Measurements from ENCODE around the gene DLG2.

DLG2 gene

GRCh38 chr11:83691451-83691950 lies 1935.6 kb downstream of the DLG2 start:
- CTCF ChIA-PET = no interaction called here
- no peak overlapping the region for H3K4me3 ChIP-seq (ENCODE audit: low read depth, low read length)
- no peak for DNase-seq (ENCODE audit: low read depth, low spot score)
- TF ChIP-seq CTCF (IDR thresholded peaks at IDR 0.05; ENCODE audit: insufficient read depth, low read length, missing control alignments) = no peak
- POLR2A ChIA-PET = no interaction called here

- H3K4me3 ChIP-seq (ENCODE audit: low read depth, low read length) = no peak overlapping the region
- ChIA-PET CTCF (no interaction called here), POLR2A (no interaction called here)
- no peak for TF ChIP-seq CTCF (IDR thresholded peaks at IDR 0.05; ENCODE audit: insufficient read depth, low read length, missing control alignments)
- no peak for DNase-seq (ENCODE audit: low read depth, low spot score)
These were observed 1937.9 kb downstream of the DLG2 start for GRCh38 chr11:83689144-83689780.

- no peak for DNase-seq (ENCODE audit: low read depth, low spot score)
- no peak for TF ChIP-seq CTCF (IDR thresholded peaks at IDR 0.05; ENCODE audit: insufficient read depth, low read length, missing control alignments)
- H3K4me3 ChIP-seq (ENCODE audit: low read depth, low read length) = no peak overlapping the region
- CTCF ChIA-PET = no interaction called here
- POLR2A ChIA-PET = no interaction called here
These were observed 1939.4 kb downstream of the DLG2 start for GRCh38 chr11:83687787-83688186.

- DNase-seq (ENCODE audit: low read depth, low spot score) = no peak
- ChIA-PET CTCF (no interaction called here), POLR2A (no interaction called here)
- H3K4me3 ChIP-seq (ENCODE audit: low read depth, low read length) = no peak overlapping the region
- no peak for TF ChIP-seq CTCF (IDR thresholded peaks at IDR 0.05; ENCODE audit: insufficient read depth, low read length, missing control alignments)
These were observed 1941.4 kb downstream of the DLG2 start for GRCh38 chr11:83685730-83686129.

GRCh38 chr11:83684071-83684470 lies 1943.1 kb downstream of the DLG2 start:
- no peak overlapping the region for H3K4me3 ChIP-seq (ENCODE audit: low read depth, low read length)
- ChIA-PET CTCF (no interaction called here), POLR2A (no interaction called here)
- no peak for DNase-seq (ENCODE audit: low read depth, low spot score)
- no peak for TF ChIP-seq CTCF (IDR thresholded peaks at IDR 0.05; ENCODE audit: insufficient read depth, low read length, missing control alignments)

GRCh38 chr11:83682611-83682973 lies 1944.6 kb downstream of the DLG2 start:
- no peak for DNase-seq (ENCODE audit: low read depth, low spot score)
- ChIA-PET CTCF (interaction anchor here (1.6 kb wide), 1 partner anchor 11 kb away, joined by 3 read pairs; no protein-coding TSS in a partner anchor), POLR2A (no interaction called here)
- TF ChIP-seq CTCF (IDR thresholded peaks at IDR 0.05; ENCODE audit: insufficient read depth, low read length, missing control alignments) = no peak
- no peak overlapping the region for H3K4me3 ChIP-seq (ENCODE audit: low read depth, low read length)
